Measurements from ENCODE around the gene ABCG1.

The ABCG1 gene

DNA sequence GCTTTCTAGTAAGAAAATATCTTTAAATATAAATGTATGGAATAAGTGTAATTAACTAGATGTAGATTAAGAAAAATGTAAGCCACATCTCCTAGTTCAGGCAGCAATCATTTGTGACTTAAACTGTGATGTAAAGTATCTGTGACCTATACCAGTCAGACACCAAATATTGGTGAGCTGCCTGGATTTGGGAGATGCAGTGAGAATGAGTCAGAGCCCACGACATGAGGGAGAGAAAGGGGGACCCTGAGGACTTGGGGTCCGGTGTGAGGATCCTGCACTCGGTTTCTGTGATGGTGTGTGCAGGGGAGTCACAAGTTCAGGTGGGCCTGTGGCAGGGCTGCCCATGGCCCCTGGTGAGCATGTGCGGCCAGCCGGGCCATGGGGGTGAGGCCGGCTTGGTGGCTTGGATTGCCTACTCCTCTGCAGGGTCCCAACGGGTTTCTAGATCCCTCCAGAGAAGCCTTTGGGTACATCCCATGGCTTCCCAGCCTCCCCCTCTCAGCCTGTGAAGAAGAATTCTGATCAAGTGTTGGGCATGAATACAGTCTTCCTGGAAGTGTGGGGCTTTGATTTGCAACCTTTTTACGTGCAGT lies 19.0 kb upstream of the ABCG1 start:
- H3K4me3 ChIP-seq (ENCODE audit: low read depth, low read length), result no peak overlapping the region
- TF ChIP-seq, protein P1, sequence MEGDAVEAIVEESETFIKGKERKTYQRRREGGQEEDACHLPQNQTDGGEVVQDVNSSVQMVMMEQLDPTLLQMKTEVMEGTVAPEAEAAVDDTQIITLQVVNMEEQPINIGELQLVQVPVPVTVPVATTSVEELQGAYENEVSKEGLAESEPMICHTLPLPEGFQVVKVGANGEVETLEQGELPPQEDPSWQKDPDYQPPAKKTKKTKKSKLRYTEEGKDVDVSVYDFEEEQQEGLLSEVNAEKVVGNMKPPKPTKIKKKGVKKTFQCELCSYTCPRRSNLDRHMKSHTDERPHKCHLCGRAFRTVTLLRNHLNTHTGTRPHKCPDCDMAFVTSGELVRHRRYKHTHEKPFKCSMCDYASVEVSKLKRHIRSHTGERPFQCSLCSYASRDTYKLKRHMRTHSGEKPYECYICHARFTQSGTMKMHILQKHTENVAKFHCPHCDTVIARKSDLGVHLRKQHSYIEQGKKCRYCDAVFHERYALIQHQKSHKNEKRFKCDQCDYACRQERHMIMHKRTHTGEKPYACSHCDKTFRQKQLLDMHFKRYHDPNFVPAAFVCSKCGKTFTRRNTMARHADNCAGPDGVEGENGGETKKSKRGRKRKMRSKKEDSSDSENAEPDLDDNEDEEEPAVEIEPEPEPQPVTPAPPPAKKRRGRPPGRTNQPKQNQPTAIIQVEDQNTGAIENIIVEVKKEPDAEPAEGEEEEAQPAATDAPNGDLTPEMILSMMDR (IDR thresholded peaks at IDR 0.05; ENCODE audit: low read depth, low read length), result no peak
- in situ Hi-C loops (cut with HindIII; ENCODE audit: low sequenced_read_pairs), result no loop called here
- DNase-seq (ENCODE audit: low read depth, low spot score), result no peak

DNA sequence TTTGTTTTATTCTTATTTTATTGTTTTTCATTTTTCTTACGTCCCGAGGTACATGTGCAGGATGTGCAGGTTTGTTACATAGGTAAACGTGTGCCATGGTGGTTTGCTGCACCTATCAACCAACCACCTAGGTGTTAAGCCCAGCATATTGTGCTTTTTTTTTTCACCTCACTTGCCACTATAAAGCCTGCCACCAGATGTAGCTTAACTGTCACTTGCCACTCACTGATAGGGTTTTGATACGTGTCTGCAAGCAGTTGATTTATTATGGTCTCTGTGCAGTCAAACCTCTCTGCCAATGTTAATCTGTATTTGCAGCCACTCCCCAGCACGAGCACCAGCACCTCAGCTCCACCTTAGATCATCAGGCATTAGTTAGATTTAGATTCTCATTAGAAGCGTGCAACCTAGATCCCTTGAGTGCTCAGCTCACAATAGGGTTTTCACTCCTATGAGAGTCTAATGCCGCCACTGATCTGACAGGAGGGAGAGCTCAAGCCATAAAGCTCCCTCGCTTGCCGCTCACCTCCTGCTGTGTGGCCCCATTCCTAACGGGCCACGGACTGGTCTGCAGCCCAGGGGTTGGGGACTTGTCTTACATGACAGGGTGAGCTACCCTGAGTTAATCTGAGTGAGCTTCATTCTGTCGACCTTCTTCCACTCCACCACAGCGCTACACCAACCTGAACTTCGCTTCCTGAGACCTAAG lies 17.9 kb upstream of the ABCG1 start:
- TF ChIP-seq, protein P1 (IDR thresholded peaks at IDR 0.05; ENCODE audit: low read depth, low read length), result no peak
- in situ Hi-C loops (cut with HindIII; ENCODE audit: low sequenced_read_pairs), result no loop called here
- DNase-seq (ENCODE audit: low read depth, low spot score), result no peak
- H3K4me3 ChIP-seq (ENCODE audit: low read depth, low read length), result no peak overlapping the region

DNA sequence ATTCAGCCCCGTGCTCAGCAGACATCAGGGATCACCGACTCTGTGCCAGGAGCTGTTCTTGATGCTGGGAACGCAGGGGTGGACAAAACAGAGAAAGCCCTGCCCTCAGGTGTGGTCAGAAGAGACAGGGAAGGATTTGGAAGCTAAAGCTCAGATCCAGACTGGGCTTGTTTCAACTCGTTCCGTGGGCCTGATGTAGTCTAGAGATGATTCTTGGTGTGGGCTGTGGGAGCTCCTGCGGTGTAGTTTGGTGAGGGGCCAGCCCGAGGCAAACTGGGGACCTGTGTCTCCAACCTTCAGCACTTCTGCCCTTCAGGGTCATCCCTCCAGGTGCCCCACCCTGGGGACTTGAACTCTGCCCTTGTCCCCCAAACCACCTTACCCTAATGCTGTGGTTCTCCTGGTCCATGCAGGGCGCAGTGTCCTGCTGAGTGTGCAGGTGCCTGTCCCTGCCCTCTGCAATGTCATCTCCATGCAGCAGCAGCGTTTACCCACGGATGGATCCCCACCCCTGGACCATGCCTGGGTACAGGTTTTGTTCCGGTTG lies 17.3 kb upstream of the ABCG1 start:
- in situ Hi-C loops (cut with HindIII; ENCODE audit: low sequenced_read_pairs), result no loop called here
- no peak for DNase-seq (ENCODE audit: low read depth, low spot score)
- TF ChIP-seq, protein P1 (IDR thresholded peaks at IDR 0.05; ENCODE audit: low read depth, low read length), result no peak
- H3K4me3 ChIP-seq (ENCODE audit: low read depth, low read length), result no peak overlapping the region

- no peak for DNase-seq (ENCODE audit: low read depth, low spot score)
- in situ Hi-C loops (cut with HindIII; ENCODE audit: low sequenced_read_pairs), result no loop called here
- TF ChIP-seq, protein P1 (IDR thresholded peaks at IDR 0.05; ENCODE audit: low read depth, low read length), result no peak
- H3K4me3 ChIP-seq (ENCODE audit: low read depth, low read length), result no peak overlapping the region
Observed at GRCh38 chr21:42202321-42202720, 16.6 kb upstream of the ABCG1 start.

GRCh38 chr21:42203321-42203720 lies 15.6 kb upstream of the ABCG1 start:
- no peak overlapping the region for H3K4me3 ChIP-seq (ENCODE audit: low read depth, low read length)
- in situ Hi-C loops (cut with HindIII; ENCODE audit: low sequenced_read_pairs), result no loop called here
- TF ChIP-seq, protein P1 (IDR thresholded peaks at IDR 0.05; ENCODE audit: low read depth, low read length), result no peak
- no peak for DNase-seq (ENCODE audit: low read depth, low spot score)

DNA sequence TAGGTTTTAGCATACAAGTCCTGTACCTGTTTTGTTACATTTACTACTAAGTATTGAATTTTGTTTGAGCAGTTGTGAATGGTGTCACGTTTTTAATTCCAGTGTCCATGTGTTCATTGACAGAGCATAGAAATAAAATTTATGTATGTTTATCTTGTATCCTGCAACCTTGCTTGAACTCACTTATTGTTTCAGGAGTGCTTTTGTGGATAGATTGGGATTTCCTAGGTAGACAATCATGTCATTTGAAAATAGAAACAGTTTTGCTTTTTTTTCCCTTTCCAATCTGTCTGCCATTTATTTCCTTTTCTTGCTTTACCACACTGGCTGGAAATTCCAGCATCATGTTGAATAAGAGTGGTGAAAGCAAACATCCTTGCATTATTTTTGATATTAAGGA lies 15.0 kb upstream of the ABCG1 start:
- DNase-seq (ENCODE audit: low read depth, low spot score), result no peak
- in situ Hi-C loops (cut with HindIII; ENCODE audit: low sequenced_read_pairs), result no loop called here
- TF ChIP-seq, protein P1 (IDR thresholded peaks at IDR 0.05; ENCODE audit: low read depth, low read length), result no peak
- H3K4me3 ChIP-seq (ENCODE audit: low read depth, low read length), result no peak overlapping the region
